Measurements from ENCODE around the gene ITIH5. TPM values are rescaled to one million over a fixed set of nuclear protein-coding genes. Genes with fewer than 3 reads are reported as not detected.

Gene ITIH5
- total and polyA plus RNA-seq, 9 donors = 4.8 to 32.2 (median 15.1) TPM

- WGBS, 3 donors = 87 to 95% (median 92%) methylated on average over 6 of the region's 6 CpGs
- Histone ChIP-seq H3K9me3 (no peaks in the 10 kb centered on the region), H3K36me3 (no peaks in the 10 kb centered on the region), H3K4me1 (ENCODE audit: insufficient read depth) (peaks cover 2% of the 10 kb centered on the region), H3K4me3 (no peak overlapping the region), H3K27ac (no peak overlapping the region), H3K27me3 (no peaks in the 10 kb centered on the region)
- DNase-seq = no peak
- TF ChIP-seq POLR2A (IDR thresholded peaks at IDR 0.05) (no peak), EP300 (IDR thresholded peaks at IDR 0.05) (no peak)
- TF ChIP-seq, protein P1, sequence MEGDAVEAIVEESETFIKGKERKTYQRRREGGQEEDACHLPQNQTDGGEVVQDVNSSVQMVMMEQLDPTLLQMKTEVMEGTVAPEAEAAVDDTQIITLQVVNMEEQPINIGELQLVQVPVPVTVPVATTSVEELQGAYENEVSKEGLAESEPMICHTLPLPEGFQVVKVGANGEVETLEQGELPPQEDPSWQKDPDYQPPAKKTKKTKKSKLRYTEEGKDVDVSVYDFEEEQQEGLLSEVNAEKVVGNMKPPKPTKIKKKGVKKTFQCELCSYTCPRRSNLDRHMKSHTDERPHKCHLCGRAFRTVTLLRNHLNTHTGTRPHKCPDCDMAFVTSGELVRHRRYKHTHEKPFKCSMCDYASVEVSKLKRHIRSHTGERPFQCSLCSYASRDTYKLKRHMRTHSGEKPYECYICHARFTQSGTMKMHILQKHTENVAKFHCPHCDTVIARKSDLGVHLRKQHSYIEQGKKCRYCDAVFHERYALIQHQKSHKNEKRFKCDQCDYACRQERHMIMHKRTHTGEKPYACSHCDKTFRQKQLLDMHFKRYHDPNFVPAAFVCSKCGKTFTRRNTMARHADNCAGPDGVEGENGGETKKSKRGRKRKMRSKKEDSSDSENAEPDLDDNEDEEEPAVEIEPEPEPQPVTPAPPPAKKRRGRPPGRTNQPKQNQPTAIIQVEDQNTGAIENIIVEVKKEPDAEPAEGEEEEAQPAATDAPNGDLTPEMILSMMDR (IDR thresholded peaks at IDR 0.05) = no peak
- intact Hi-C loops (cut with DNase I) = no loop called here
Observed at GRCh38 chr10:7519351-7519750, 147.4 kb downstream of the ITIH5 start.

GRCh38 chr10:7518693-7519092, 148.1 kb downstream of the ITIH5 start:
- H3K27ac ChIP-seq = no peak overlapping the region
- WGBS, 3 donors = 82 to 96% (median 84%) methylated on average over 1 of the region's 1 CpG
- H3K4me3 ChIP-seq = no peak overlapping the region
- peaks cover 2% of the 10 kb centered on the region for H3K4me1 ChIP-seq (ENCODE audit: insufficient read depth)
- no peaks in the 10 kb centered on the region for H3K9me3 ChIP-seq
- intact Hi-C loops (cut with DNase I) = no loop called here
- no peak for TF ChIP-seq POLR2A (IDR thresholded peaks at IDR 0.05)
- TF ChIP-seq, protein P1 (IDR thresholded peaks at IDR 0.05) = no peak
- no peak for TF ChIP-seq EP300 (IDR thresholded peaks at IDR 0.05)
- DNase-seq = no peak
- no peaks in the 10 kb centered on the region for H3K36me3 ChIP-seq
- H3K27me3 ChIP-seq = no peaks in the 10 kb centered on the region

GRCh38 chr10:7515439-7515838, 151.3 kb downstream of the ITIH5 start:
- Histone ChIP-seq H3K4me3 (no peak overlapping the region), H3K27me3 (no peaks in the 10 kb centered on the region)

DNA sequence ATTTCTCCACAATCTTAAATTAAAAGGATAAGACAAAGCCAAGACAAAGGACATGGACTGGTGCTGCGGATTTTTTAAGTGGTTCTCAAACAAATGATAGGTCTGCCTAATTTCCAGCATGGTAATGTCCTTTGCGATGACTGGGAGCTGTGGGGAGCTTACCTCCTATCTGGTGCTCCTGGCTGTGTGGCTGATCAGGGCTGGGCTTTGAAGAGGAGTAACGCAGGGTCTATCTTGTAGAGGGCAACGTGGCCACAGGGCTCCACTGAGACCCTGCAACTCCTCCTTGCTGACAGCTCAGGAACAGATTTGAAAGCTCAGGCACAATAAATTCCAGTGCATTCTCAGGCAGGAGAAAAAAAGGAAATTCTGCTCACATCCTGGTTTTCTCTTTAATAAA, 152.8 kb downstream of the ITIH5 start:
- H3K27ac ChIP-seq = no peak overlapping the region
- TF ChIP-seq POLR2A (IDR thresholded peaks at IDR 0.05) (no peak), EP300 (IDR thresholded peaks at IDR 0.05) (no peak)
- TF ChIP-seq, protein P1 (IDR thresholded peaks at IDR 0.05) = no peak
- no peaks in the 10 kb centered on the region for H3K36me3 ChIP-seq
- peaks cover 2% of the 10 kb centered on the region for H3K4me1 ChIP-seq (ENCODE audit: insufficient read depth)
- WGBS, 3 donors = 39 to 49% (median 47%) methylated on average over 4 of the region's 4 CpGs
- DNase-seq = no peak
- H3K27me3 ChIP-seq = no peaks in the 10 kb centered on the region
- intact Hi-C loops (cut with DNase I) = no loop called here
- no peak overlapping the region for H3K4me3 ChIP-seq
- H3K9me3 ChIP-seq = no peaks in the 10 kb centered on the region

More at GRCh38 chr10:7515439-7515838, 151.3 kb downstream of the ITIH5 start:
- WGBS, 3 donors = 19 to 29% (median 23%) methylated on average over 5 of the region's 5 CpGs
- no peak overlapping the region for H3K27ac ChIP-seq
- intact Hi-C loops (cut with DNase I) = no loop called here
- TF ChIP-seq EP300 (IDR thresholded peaks at IDR 0.05) (no peak), POLR2A (IDR thresholded peaks at IDR 0.05) (no peak)
- TF ChIP-seq, protein P1 (IDR thresholded peaks at IDR 0.05) = no peak
- H3K36me3 ChIP-seq = no peaks in the 10 kb centered on the region
- peaks cover 2% of the 10 kb centered on the region for H3K4me1 ChIP-seq (ENCODE audit: insufficient read depth)
- H3K9me3 ChIP-seq = no peaks in the 10 kb centered on the region
- no peak for DNase-seq
